Spinal cord (tissue), 10 donors: Measurements from ENCODE around the gene ZNF773. TPM values are rescaled to one million over a fixed set of nuclear protein-coding genes. Genes with fewer than 3 reads are reported as not detected.

Source experiments
- DNase-seq, 6 donors: peaks; one replicate each; pipeline versions ENCODE4 v3.0.0 to v3.0.0-alpha.2; 2013 to 2015; ENCODE audit warnings: low spot score in 6 of 6, low read depth in 4 of 6
- H3K27ac ChIP-seq: one replicate; pipeline ENCODE4 v1.5.1; 2013; ENCODE audit warnings: low read depth, low read length, control low read depth
- H3K27me3 ChIP-seq: one replicate; pipeline ENCODE4 v1.6.1; 2013; ENCODE audit warnings: low read length; ENCODE audit not compliant: control insufficient read depth, insufficient read depth
- H3K36me3 ChIP-seq: one replicate; pipeline ENCODE4 v1.6.1; 2013; ENCODE audit warnings: low read length; ENCODE audit not compliant: control insufficient read depth, insufficient read depth
- H3K4me1 ChIP-seq: one replicate; pipeline ENCODE4 v1.6.1; 2013; ENCODE audit warnings: low read length; ENCODE audit not compliant: control insufficient read depth, insufficient read depth
- H3K4me3 ChIP-seq: one replicate; pipeline ENCODE4 v1.5.1; 2013; ENCODE audit warnings: low read depth, low read length, control low read depth
- H3K9me3 ChIP-seq: one replicate; pipeline ENCODE4 v1.6.1; 2013; ENCODE audit warnings: low read length; ENCODE audit not compliant: control insufficient read depth, insufficient read depth
- WGBS: methylation state at CpG from one replicate; pipeline ENCODE4 v1.1.5; 2013; ENCODE audit warnings: missing lambda C conversion rate; ENCODE audit not compliant: insufficient coverage; 5-methylcytosine and 5-hydroxymethylcytosine counted together
- polyA plus RNA-seq, 2 donors: library from polyadenylated mRNA; unstranded; fragments of 120-200 nt; gene quantifications; one replicate each; pipeline ENCODE4 v1.2.1, GENCODE V29; 2013; ENCODE audit not compliant: insufficient read length in 2 of 2
- small RNA-seq: library from RNA; depleted of rRNA; stranded (forward); fragments of <200 nt; gene quantifications from one replicate; pipeline ENCODE3, GENCODE V24; 2014; ENCODE audit warnings: low replicate concordance
- total RNA-seq, 2 donors: library from RNA; depleted of rRNA in 1 of 2; stranded (reverse); fragments of 120-200 nt in 1 of 2; fragments of >200 nt in 1 of 2; gene quantifications; one replicate each; pipeline versions ENCODE4 v1.2.3 to v1.2.4, GENCODE V29; 2013 to 2014
- donor health status: healthy.

ZNF773 gene
- total and polyA plus RNA-seq, 4 donors, result 14.6 to 21.2 (median 17.9) TPM

DNA sequence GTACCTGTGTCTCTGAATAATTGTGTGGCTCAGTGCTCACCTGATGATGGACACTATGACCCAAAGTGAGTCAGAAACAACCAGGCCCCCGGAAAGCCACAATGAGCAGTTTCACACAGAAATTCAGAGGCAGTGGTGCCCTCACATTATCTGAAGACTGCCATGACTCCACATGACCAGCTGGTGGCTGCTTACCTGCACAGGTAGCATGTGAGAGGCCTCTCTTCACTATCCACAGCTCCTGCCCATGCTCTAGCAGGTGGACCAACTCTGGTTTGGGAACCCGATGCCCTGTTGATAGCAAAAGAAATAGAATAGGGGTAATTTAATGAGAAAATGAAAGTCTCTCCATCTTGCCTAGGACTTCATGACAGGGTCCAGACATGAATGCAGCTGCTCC is 52.7 kb downstream of the ZNF773 start:
- Histone ChIP-seq H3K4me3 (no peak overlapping the region), H3K36me3 (peaks cover 47% of the 10 kb centered on the region), H3K4me1 (no peaks in the 10 kb centered on the region), H3K27me3 (no peaks in the 10 kb centered on the region), H3K9me3 (no peaks in the 10 kb centered on the region), H3K27ac (no peak overlapping the region)
- DNase-seq, result no peak
- 100% methylated on average over 2 of the region's 2 CpGs for WGBS

- Histone ChIP-seq H3K4me3 (no peak overlapping the region), H3K27me3 (no peaks in the 10 kb centered on the region), H3K27ac (no peak overlapping the region), H3K4me1 (peaks cover 16% of the 10 kb centered on the region), H3K36me3 (peaks cover 19% of the 10 kb centered on the region), H3K9me3 (peaks cover 2% of the 10 kb centered on the region)
- WGBS, result 56% methylated on average over 1 of the region's 5 CpGs
- peak in 1 of 6 donors; percentile 91 for DNase-seq
Observed at GRCh38 chr19:57557659-57558058, 57.9 kb downstream of the ZNF773 start.

Small RNAs within 50 kb of the gene (small RNA-seq; reads per million reads assigned to genes)
- gene VN1R107P, result not detected

Other genes starting within 250 kb of the ZNF773 start
- 100 to 1,000 TPM in 1 of 2 donors, 10 to 100 TPM in 1; 80.1 to 135 TPM for gene ZNF460, start 219.5 kb upstream of the ZNF773 start, total RNA-seq
- gene ZNF460, start 219.5 kb upstream of the ZNF773 start, polyA plus RNA-seq, result 1 to 10 TPM; 2.8 to 4.3 TPM
- 10 to 100 TPM; 18.7 to 23.3 TPM for gene ZNF543, start 179.5 kb upstream of the ZNF773 start, total RNA-seq
- 1 to 10 TPM; 5.0 to 6.8 TPM for gene ZNF543, start 179.5 kb upstream of the ZNF773 start, polyA plus RNA-seq
- gene ZNF304, start 148.7 kb upstream of the ZNF773 start, total RNA-seq, result 10 to 100 TPM; 13.5 to 18.6 TPM
- gene ZNF304, start 148.7 kb upstream of the ZNF773 start, polyA plus RNA-seq, result 10 to 100 TPM; 12.8 to 14.1 TPM
- gene TRAPPC2B, start 136.4 kb upstream of the ZNF773 start, total RNA-seq, result 10 to 100 TPM; 16.4 to 20.0 TPM
- gene TRAPPC2B, start 136.4 kb upstream of the ZNF773 start, polyA plus RNA-seq, result 10 to 100 TPM; 13.7 to 14.7 TPM
- gene ZNF547, start 136.4 kb upstream of the ZNF773 start, total RNA-seq, result 1 to 10 TPM; 5.6 to 8.0 TPM
- 1 to 10 TPM; 8.0 to 9.3 TPM for gene ZNF547, start 136.4 kb upstream of the ZNF773 start, polyA plus RNA-seq
- gene ZNF548, start 110.1 kb upstream of the ZNF773 start, total RNA-seq, result 10 to 100 TPM; 33.6 to 34.2 TPM
- 10 to 100 TPM; 21.1 to 24.4 TPM for gene ZNF548, start 110.1 kb upstream of the ZNF773 start, polyA plus RNA-seq
- 10 to 100 TPM; 20.9 to 24.7 TPM for gene ZNF17, start 88.8 kb upstream of the ZNF773 start, total RNA-seq
- 10 to 100 TPM in 1 of 2 donors, 1 to 10 TPM in 1; 9.1 to 15.2 TPM for gene ZNF17, start 88.8 kb upstream of the ZNF773 start, polyA plus RNA-seq
- 10 to 100 TPM; 14.7 to 18.7 TPM for gene ZNF749, start 64.6 kb upstream of the ZNF773 start, total RNA-seq
- gene ZNF749, start 64.6 kb upstream of the ZNF773 start, polyA plus RNA-seq, result 10 to 100 TPM; 12.4 to 13.6 TPM
- 1 to 10 TPM; 3.5 TPM for gene VN1R1, start 42.8 kb upstream of the ZNF773 start, total RNA-seq
- 1 to 10 TPM; 6.2 to 9.5 TPM for gene VN1R1, start 42.8 kb upstream of the ZNF773 start, polyA plus RNA-seq
- gene ZNF772, start 22.4 kb upstream of the ZNF773 start, total RNA-seq, result 10 to 100 TPM; 40.4 to 46.7 TPM
- gene ZNF772, start 22.4 kb upstream of the ZNF773 start, polyA plus RNA-seq, result 10 to 100 TPM; 19.6 to 22.5 TPM
- 10 to 100 TPM; 15.6 to 23.3 TPM for gene ZNF419, start 12.2 kb upstream of the ZNF773 start, total RNA-seq
- gene ZNF419, start 12.2 kb upstream of the ZNF773 start, polyA plus RNA-seq, result 10 to 100 TPM; 17.3 to 23.2 TPM
- 10 to 100 TPM; 13.9 to 14.5 TPM for gene ZNF549, start 27.4 kb downstream of the ZNF773 start, total RNA-seq
- 10 to 100 TPM; 12.6 to 17.2 TPM for gene ZNF549, start 27.4 kb downstream of the ZNF773 start, polyA plus RNA-seq
- gene ZNF550, start 59.9 kb downstream of the ZNF773 start, total RNA-seq, result 10 to 100 TPM; 11.1 to 16.8 TPM
- gene ZNF550, start 59.9 kb downstream of the ZNF773 start, polyA plus RNA-seq, result 10 to 100 TPM; 10.8 to 15.7 TPM
- 10 to 100 TPM in 1 of 2 donors, 1 to 10 TPM in 1; 7.3 to 10.9 TPM for gene ZNF416, start 79.0 kb downstream of the ZNF773 start, total RNA-seq
- 1 to 10 TPM; 6.2 to 7.5 TPM for gene ZNF416, start 79.0 kb downstream of the ZNF773 start, polyA plus RNA-seq
- gene ZIK1, start 84.2 kb downstream of the ZNF773 start, total RNA-seq, result 10 to 100 TPM; 17.4 to 19.2 TPM
- gene ZIK1, start 84.2 kb downstream of the ZNF773 start, polyA plus RNA-seq, result 10 to 100 TPM; 11.6 to 14.2 TPM
- 1 to 10 TPM; 5.2 to 7.9 TPM for gene ZNF530, start 99.9 kb downstream of the ZNF773 start, total RNA-seq
- 1 to 10 TPM; 5.7 to 7.1 TPM for gene ZNF530, start 99.9 kb downstream of the ZNF773 start, polyA plus RNA-seq
- gene ZNF134, start 114.3 kb downstream of the ZNF773 start, total RNA-seq, result 10 to 100 TPM; 25.2 to 33.2 TPM
- 10 to 100 TPM; 20.1 to 23.8 TPM for gene ZNF134, start 114.3 kb downstream of the ZNF773 start, polyA plus RNA-seq
- 10 to 100 TPM; 24.4 to 32.2 TPM for gene ZNF211, start 133.2 kb downstream of the ZNF773 start, total RNA-seq
- gene ZNF211, start 133.2 kb downstream of the ZNF773 start, polyA plus RNA-seq, result 10 to 100 TPM; 36.7 to 39.9 TPM
- not detected for gene ZSCAN4, start 169.0 kb downstream of the ZNF773 start, total RNA-seq
- under 1 TPM in 1 of 2 donors, not detected in 1; 0.17 TPM for gene ZSCAN4, start 169.0 kb downstream of the ZNF773 start, polyA plus RNA-seq
- gene ZNF551, start 182.0 kb downstream of the ZNF773 start, total RNA-seq, result 10 to 100 TPM; 12.8 to 13.1 TPM
- gene ZNF551, start 182.0 kb downstream of the ZNF773 start, polyA plus RNA-seq, result 10 to 100 TPM; 11.4 to 14.3 TPM
- gene ZNF154, start 209.3 kb downstream of the ZNF773 start, total RNA-seq, result 10 to 100 TPM; 18.9 to 24.7 TPM
- 10 to 100 TPM; 24.2 to 32.4 TPM for gene ZNF154, start 209.3 kb downstream of the ZNF773 start, polyA plus RNA-seq
- 10 to 100 TPM; 17.8 to 27.8 TPM for gene ZNF671, start 227.7 kb downstream of the ZNF773 start, total RNA-seq
- 10 to 100 TPM; 21.2 to 23.4 TPM for gene ZNF671, start 227.7 kb downstream of the ZNF773 start, polyA plus RNA-seq
- 10 to 100 TPM; 34.2 to 40.1 TPM for gene ZNF776, start 246.9 kb downstream of the ZNF773 start, total RNA-seq
- gene ZNF776, start 246.9 kb downstream of the ZNF773 start, polyA plus RNA-seq, result 10 to 100 TPM; 22.1 to 25.9 TPM